ENCODE results near the gene LMF1.

DNA sequence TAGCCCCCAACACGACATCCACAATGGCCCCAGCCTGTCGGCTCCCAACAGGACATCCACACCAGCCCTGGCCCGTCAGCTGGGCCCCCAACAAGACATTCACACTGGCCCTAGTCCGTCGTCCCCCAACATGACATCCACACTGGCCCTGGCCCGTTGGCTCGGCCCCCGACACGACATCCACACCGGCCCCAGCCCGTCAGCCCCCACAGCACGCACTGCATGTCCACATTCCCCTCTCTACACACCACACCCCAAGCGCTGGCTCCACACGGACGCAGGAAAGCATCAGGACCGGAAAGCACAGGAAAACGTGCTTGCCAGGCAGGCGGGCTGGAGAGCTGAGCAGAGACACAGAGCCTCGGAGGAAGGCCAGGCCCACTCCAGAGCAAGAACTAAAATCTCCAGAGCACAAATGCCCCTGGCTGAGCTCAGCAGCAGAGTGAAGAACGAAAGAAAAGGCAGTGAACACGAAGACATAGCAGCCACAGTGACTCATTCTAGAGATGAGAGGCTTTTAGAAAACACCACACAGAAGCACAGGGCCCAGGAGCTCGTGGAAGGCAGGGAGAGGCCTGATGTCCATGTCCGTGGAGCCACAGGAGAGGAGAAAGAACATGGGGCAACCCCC is 50.6 kb downstream of the LMF1 start:
- TF ChIP-seq, protein P1, sequence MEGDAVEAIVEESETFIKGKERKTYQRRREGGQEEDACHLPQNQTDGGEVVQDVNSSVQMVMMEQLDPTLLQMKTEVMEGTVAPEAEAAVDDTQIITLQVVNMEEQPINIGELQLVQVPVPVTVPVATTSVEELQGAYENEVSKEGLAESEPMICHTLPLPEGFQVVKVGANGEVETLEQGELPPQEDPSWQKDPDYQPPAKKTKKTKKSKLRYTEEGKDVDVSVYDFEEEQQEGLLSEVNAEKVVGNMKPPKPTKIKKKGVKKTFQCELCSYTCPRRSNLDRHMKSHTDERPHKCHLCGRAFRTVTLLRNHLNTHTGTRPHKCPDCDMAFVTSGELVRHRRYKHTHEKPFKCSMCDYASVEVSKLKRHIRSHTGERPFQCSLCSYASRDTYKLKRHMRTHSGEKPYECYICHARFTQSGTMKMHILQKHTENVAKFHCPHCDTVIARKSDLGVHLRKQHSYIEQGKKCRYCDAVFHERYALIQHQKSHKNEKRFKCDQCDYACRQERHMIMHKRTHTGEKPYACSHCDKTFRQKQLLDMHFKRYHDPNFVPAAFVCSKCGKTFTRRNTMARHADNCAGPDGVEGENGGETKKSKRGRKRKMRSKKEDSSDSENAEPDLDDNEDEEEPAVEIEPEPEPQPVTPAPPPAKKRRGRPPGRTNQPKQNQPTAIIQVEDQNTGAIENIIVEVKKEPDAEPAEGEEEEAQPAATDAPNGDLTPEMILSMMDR (IDR thresholded peaks at IDR 0.05 in 2 of 3, conservative IDR thresholded peaks at IDR 0.05 in 1 of 3; ENCODE audit: borderline replicate concordance in 1 of 3, insufficient read depth in 1 of 3, low read depth in 2 of 3, low read length in 2 of 3) = no peak
- no peak for TF ChIP-seq EGR1 (IDR thresholded peaks at IDR 0.05; ENCODE audit: low read depth)

All from HCT116 (cell line).